ENCODE measurements around the gene ACOX3. TPM values are rescaled to one million over a fixed set of nuclear protein-coding genes. Genes with fewer than 3 reads are reported as not detected.

The ACOX3 gene
- total RNA-seq, 4 donors from 2014 or later: 17.3 to 36.0 (median 24.5) TPM

DNA sequence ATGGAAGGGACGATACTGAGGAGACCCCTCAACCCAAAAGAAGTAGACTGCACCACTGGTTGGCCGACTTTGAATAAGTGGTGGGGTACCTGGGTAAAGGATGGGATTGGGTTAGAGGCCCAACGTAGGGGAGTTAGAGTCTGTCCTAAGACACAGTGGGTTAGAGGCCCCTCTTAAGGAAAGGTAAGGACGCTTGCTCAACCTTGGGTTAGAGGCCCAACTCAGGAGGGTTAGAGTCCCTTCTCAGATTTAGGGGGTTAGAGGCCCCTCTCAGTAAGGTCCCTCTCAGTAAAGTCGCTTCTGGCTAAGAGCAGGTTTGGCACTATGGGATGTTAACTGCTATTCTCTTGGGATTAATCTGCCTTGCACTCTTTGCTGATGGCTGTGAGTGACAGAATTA, 81.3 kb downstream of the ACOX3 start:
- Histone ChIP-seq H3K27me3 (no peaks in the 10 kb centered on the region), H3K27ac (no peak overlapping the region), H3K9me3 (no peaks in the 10 kb centered on the region), H3K4me3 (no peak overlapping the region), H3K36me3 (peaks cover 0 to under 1% (median 0%) of the 10 kb centered on the region in 3 donors), H3K4me1 (peaks cover 0 to 6% (median 0%) of the 10 kb centered on the region in 4 donors)
- no peak for TF ChIP-seq CTCF (IDR thresholded peaks at IDR 0.05)
- no peak for TF ChIP-seq EP300 (IDR thresholded peaks at IDR 0.05)
- TF ChIP-seq POLR2A (IDR thresholded peaks at IDR 0.05): no peak
- 77 to 79% methylated on average over 5 of the region's 5 CpGs for WGBS, 2 donors
- no peak for DNase-seq (ENCODE audit: low spot score in 2 of 2)

- Histone ChIP-seq H3K27ac (no peak overlapping the region), H3K4me3 (no peak overlapping the region), H3K27me3 (no peaks in the 10 kb centered on the region), H3K4me1 (peaks cover 0 to 22% (median 5%) of the 10 kb centered on the region in 4 donors), H3K9me3 (no peaks in the 10 kb centered on the region), H3K36me3 (peaks cover 0 to 7% (median 0%) of the 10 kb centered on the region in 3 donors)
- no peak for DNase-seq (ENCODE audit: low spot score in 2 of 2)
- 83 to 85% methylated on average over 8 of the region's 8 CpGs for WGBS, 2 donors
- TF ChIP-seq POLR2A (IDR thresholded peaks at IDR 0.05): no peak
- TF ChIP-seq CTCF (IDR thresholded peaks at IDR 0.05): no peak
- TF ChIP-seq EP300 (IDR thresholded peaks at IDR 0.05): no peak
These were observed 83.7 kb downstream of the ACOX3 start for GRCh38 chr4:8356856-8357255.

- H3K4me3 ChIP-seq: no peak overlapping the region
- no peaks in the 10 kb centered on the region for H3K9me3 ChIP-seq
- peaks cover 0 to 30% (median 11%) of the 10 kb centered on the region in 4 donors for H3K4me1 ChIP-seq
- no peak for TF ChIP-seq EP300 (IDR thresholded peaks at IDR 0.05)
- no peak for TF ChIP-seq POLR2A (IDR thresholded peaks at IDR 0.05)
- TF ChIP-seq CTCF (IDR thresholded peaks at IDR 0.05): no peak
- peaks cover 0 to 7% (median 0%) of the 10 kb centered on the region in 3 donors for H3K36me3 ChIP-seq
- DNase-seq (ENCODE audit: low spot score in 2 of 2): no peak
- WGBS, 2 donors: 52 to 56% methylated on average over 8 of the region's 8 CpGs
- H3K27me3 ChIP-seq: no peaks in the 10 kb centered on the region
- no peak overlapping the region for H3K27ac ChIP-seq
These were observed 84.5 kb downstream of the ACOX3 start for GRCh38 chr4:8355864-8356565.

DNA sequence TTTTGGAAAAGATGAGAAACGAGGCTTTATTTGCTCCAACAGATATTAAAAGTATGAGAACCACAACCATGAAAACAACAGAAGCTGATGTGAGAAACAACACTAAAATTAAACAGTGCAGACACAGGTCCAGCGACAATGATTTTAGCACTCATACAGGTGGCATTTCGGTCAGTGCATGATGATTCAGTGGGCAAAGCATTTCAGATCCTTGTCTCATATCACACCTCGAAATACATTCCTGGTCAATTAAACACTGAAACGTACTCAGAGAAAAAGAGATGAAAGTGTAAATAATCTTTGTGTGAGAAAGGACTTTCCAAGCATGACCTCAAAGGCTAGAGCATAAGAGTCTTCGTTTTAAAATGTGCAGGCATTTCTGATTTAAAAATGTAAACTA, 85.2 kb downstream of the ACOX3 start:
- 61 to 72% methylated on average over 6 of the region's 6 CpGs for WGBS, 2 donors
- no peak for TF ChIP-seq EP300 (IDR thresholded peaks at IDR 0.05)
- TF ChIP-seq CTCF (IDR thresholded peaks at IDR 0.05): no peak
- no peak for TF ChIP-seq POLR2A (IDR thresholded peaks at IDR 0.05)
- Histone ChIP-seq H3K36me3 (peaks cover 0 to 7% (median 0%) of the 10 kb centered on the region in 3 donors), H3K27me3 (no peaks in the 10 kb centered on the region), H3K27ac (no peak overlapping the region), H3K9me3 (no peaks in the 10 kb centered on the region), H3K4me1 (peaks cover 0 to 32% (median 12%) of the 10 kb centered on the region in 4 donors), H3K4me3 (no peak overlapping the region)
- no peak for DNase-seq (ENCODE audit: low spot score in 2 of 2)

GRCh38 chr4:8353912-8354453, 86.5 kb downstream of the ACOX3 start:
- no peak overlapping the region for H3K27ac ChIP-seq
- TF ChIP-seq CTCF (IDR thresholded peaks at IDR 0.05) (no peak), POLR2A (IDR thresholded peaks at IDR 0.05) (no peak), EP300 (IDR thresholded peaks at IDR 0.05) (no peak)

More at GRCh38 chr4:8353912-8354453, 86.5 kb downstream of the ACOX3 start:
- WGBS, 2 donors: 94 to 95% methylated on average over 12 of the region's 12 CpGs
- Histone ChIP-seq H3K4me3 (no peak overlapping the region), H3K9me3 (no peaks in the 10 kb centered on the region), H3K27me3 (no peaks in the 10 kb centered on the region), H3K4me1 (peaks cover 0 to 32% (median 12%) of the 10 kb centered on the region in 4 donors), H3K36me3 (peaks cover 0 to 7% (median 0%) of the 10 kb centered on the region in 3 donors)
- no peak for DNase-seq (ENCODE audit: low spot score in 2 of 2)
